NCI-H1105 (cell line): ENCODE measurements around the gene NOC4L.

Experiments
- DNase-seq: peaks from one replicate; lab custom pipeline; 2025; lab: John Stamatoyannopoulos, UW

Gene NOC4L

GRCh38 chr12:132197581-132198354 lies 53.5 kb downstream of the NOC4L start:
- DNase-seq: no peak

- no peak for DNase-seq
Observed at GRCh38 chr12:132199101-132199500, 54.8 kb downstream of the NOC4L start.

- no peak for DNase-seq
Observed at GRCh38 chr12:132199526-132200319, 55.5 kb downstream of the NOC4L start.

GRCh38 chr12:132200800-132201199 lies 56.5 kb downstream of the NOC4L start:
- DNase-seq: no peak

- no peak for DNase-seq
Observed at GRCh38 chr12:132201391-132202120, 57.3 kb downstream of the NOC4L start.
